ENCODE results near the gene TMEM255B.

DNA sequence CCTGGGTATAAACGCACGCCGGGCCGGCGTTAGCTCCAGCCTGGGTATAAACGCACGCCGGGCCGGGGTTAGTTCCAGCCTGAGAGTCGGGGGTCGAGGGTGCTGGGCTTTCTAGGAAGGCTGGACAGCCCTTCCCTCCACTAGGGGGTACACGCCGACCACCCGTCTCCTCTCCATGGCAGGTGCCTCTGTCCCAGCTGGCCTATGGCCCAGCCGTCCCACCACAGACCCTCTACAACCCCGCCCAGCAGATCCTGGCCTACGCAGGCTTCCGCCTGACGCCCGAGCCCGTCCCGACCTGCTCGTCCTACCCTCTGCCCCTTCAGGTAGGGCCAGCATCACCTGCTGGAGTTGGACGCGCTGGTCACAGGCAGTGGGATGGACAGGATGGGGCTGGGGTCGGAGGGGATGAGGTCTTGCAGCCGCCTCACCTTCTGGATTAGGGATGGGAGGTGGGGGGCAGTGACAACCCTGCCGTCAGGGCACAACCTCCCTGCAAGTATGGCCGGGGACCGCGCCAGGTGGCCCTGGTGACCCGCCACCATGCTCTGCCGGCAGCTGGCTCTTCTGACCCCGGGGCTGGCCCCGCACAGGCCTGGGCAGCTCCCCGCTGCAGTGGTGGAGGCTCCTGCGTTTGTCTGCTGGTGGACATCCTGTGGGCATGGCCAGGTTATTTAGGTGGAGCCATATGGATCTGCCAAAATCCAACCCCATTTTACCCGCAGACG, 45.8 kb downstream of the TMEM255B start:
- TF ChIP-seq, protein P1, sequence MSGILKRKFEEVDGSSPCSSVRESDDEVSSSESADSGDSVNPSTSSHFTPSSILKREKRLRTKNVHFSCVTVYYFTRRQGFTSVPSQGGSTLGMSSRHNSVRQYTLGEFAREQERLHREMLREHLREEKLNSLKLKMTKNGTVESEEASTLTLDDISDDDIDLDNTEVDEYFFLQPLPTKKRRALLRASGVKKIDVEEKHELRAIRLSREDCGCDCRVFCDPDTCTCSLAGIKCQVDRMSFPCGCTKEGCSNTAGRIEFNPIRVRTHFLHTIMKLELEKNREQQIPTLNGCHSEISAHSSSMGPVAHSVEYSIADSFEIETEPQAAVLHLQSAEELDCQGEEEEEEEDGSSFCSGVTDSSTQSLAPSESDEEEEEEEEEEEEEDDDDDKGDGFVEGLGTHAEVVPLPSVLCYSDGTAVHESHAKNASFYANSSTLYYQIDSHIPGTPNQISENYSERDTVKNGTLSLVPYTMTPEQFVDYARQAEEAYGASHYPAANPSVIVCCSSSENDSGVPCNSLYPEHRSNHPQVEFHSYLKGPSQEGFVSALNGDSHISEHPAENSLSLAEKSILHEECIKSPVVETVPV (CRISPR knock-in tag; IDR thresholded peaks at IDR 0.05): no peak
- TF ChIP-seq, protein P2, sequence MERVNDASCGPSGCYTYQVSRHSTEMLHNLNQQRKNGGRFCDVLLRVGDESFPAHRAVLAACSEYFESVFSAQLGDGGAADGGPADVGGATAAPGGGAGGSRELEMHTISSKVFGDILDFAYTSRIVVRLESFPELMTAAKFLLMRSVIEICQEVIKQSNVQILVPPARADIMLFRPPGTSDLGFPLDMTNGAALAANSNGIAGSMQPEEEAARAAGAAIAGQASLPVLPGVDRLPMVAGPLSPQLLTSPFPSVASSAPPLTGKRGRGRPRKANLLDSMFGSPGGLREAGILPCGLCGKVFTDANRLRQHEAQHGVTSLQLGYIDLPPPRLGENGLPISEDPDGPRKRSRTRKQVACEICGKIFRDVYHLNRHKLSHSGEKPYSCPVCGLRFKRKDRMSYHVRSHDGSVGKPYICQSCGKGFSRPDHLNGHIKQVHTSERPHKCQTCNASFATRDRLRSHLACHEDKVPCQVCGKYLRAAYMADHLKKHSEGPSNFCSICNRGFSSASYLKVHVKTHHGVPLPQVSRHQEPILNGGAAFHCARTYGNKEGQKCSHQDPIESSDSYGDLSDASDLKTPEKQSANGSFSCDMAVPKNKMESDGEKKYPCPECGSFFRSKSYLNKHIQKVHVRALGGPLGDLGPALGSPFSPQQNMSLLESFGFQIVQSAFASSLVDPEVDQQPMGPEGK (CRISPR knock-in tag; IDR thresholded peaks at IDR 0.05; ENCODE audit: borderline replicate concordance): no peak
- TF ChIP-seq ZFP30 (CRISPR knock-in tag; IDR thresholded peaks at IDR 0.05): no peak
- TF ChIP-seq, protein P3, sequence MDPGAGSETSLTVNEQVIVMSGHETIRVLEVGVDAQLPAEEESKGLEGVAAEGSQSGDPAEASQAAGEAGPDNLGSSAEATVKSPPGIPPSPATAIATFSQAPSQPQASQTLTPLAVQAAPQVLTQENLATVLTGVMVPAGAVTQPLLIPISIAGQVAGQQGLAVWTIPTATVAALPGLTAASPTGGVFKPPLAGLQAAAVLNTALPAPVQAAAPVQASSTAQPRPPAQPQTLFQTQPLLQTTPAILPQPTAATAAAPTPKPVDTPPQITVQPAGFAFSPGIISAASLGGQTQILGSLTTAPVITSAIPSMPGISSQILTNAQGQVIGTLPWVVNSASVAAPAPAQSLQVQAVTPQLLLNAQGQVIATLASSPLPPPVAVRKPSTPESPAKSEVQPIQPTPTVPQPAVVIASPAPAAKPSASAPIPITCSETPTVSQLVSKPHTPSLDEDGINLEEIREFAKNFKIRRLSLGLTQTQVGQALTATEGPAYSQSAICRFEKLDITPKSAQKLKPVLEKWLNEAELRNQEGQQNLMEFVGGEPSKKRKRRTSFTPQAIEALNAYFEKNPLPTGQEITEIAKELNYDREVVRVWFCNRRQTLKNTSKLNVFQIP (CRISPR knock-in tag; IDR thresholded peaks at IDR 0.05; ENCODE audit: borderline replicate concordance, low read depth): no peak
- no peak for TF ChIP-seq CSDC2 (CRISPR knock-in tag; IDR thresholded peaks at IDR 0.05)
- TF ChIP-seq PPARA (CRISPR knock-in tag; IDR thresholded peaks at IDR 0.05; ENCODE audit: borderline replicate concordance): no peak
- no peak for TF ChIP-seq ISL1 (CRISPR knock-in tag; IDR thresholded peaks at IDR 0.05)
- TF ChIP-seq ZC3H10 (CRISPR knock-in tag; IDR thresholded peaks at IDR 0.05): no peak
- TF ChIP-seq ZFP3 (CRISPR knock-in tag; IDR thresholded peaks at IDR 0.05): no peak
- TF ChIP-seq BACH2 (CRISPR knock-in tag; IDR thresholded peaks at IDR 0.05; ENCODE audit: borderline replicate concordance): no peak
- no peak for TF ChIP-seq ESRRG (CRISPR knock-in tag; IDR thresholded peaks at IDR 0.05)
- no peak for TF ChIP-seq TOX (CRISPR knock-in tag; IDR thresholded peaks at IDR 0.05; ENCODE audit: borderline replicate concordance)
- TF ChIP-seq, protein P4, sequence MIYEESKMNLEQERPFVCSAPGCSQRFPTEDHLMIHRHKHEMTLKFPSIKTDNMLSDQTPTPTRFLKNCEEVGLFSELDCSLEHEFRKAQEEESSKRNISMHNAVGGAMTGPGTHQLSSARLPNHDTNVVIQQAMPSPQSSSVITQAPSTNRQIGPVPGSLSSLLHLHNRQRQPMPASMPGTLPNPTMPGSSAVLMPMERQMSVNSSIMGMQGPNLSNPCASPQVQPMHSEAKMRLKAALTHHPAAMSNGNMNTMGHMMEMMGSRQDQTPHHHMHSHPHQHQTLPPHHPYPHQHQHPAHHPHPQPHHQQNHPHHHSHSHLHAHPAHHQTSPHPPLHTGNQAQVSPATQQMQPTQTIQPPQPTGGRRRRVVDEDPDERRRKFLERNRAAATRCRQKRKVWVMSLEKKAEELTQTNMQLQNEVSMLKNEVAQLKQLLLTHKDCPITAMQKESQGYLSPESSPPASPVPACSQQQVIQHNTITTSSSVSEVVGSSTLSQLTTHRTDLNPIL (CRISPR knock-in tag; IDR thresholded peaks at IDR 0.05; ENCODE audit: low read depth): no peak
- TF ChIP-seq ARNTL (CRISPR knock-in tag; IDR thresholded peaks at IDR 0.05; ENCODE audit: borderline replicate concordance, low read depth): no peak
